ENCODE data around the gene ETV4. TPM values are rescaled to one million over a fixed set of nuclear protein-coding genes. Genes with fewer than 3 reads are reported as not detected.

Gene ETV4
- polyA plus RNA-seq, 1 donor from 2014 or later = not detected

DNA sequence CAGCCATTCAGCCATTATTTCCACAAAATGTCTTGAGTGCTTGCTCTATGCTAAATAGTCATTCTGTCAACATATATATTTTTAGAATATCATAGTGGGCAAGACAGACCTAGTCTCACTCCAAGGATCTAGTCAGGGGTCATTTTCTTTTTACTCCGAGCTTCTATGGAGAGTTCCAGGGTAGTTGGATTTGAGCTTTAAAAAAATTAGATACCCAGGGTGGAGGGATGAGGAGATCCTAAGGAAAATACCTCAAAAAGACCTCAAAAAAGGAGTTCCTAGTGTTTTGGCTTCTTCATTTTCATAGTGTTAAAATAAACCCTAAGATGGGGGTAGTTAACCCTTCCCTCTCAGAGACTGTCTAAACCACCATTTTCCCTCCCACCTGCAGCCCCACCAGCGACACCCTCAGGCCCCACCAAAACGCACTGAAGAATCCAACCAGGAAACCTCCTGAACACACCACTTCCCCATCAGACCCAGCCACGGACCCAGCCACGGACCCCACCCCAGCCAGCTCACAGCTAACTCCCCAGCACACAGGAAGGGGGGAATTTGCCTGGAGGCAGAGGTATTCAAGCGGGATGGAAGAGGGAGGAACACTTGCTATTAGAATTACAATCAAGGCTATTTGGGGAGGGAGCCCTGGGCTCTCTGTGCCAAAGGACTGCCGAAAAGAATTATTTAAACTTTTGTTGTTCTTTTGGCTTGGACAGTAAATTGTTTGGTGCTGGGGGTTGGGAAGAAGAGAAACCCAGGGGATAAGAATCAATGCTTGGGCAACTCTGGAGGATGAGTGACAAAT lies 2.2 kb downstream of the ETV4 start:
- peaks cover 30% of the 10 kb centered on the region for H3K27me3 Mint-ChIP-seq
- no peaks in the 10 kb centered on the region for H3K9me3 Mint-ChIP-seq
- peak overlapping the region; percentile 34 to 86 (median 68) for H3K4me3 Mint-ChIP-seq
- H3K4me1 Mint-ChIP-seq = peaks cover 9 to 16% (median 16%) of the 10 kb centered on the region in 3 donors
- H3K36me3 Mint-ChIP-seq = no peaks in the 10 kb centered on the region
- peak overlapping the region in 1 of 3 donors; percentile 69 for H3K27ac Mint-ChIP-seq

DNA sequence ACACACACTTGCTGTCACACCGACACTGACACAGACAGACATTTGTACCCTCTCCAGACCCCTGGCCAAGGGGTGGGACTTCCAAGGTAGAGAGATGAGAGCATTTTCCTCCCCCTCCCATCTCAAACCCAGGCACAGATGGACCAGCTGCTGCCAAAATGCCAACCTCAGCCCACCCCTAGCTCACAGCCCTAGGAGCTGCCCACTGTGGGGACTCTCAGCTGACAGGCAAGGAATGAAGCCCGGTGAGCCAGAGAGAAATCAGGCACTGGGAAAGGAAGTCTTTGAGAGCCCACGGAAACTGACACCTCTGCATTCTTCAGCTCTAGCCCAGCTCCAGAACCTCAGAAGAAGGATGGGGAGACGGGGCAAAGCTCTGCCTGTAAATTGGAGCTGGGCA lies 2.8 kb downstream of the ETV4 start:
- Mint-ChIP-seq H3K27me3 (peaks cover 30% of the 10 kb centered on the region), H3K4me3 (peak overlapping the region in 1 of 4 donors; percentile 79), H3K9me3 (no peaks in the 10 kb centered on the region), H3K36me3 (no peaks in the 10 kb centered on the region), H3K4me1 (peaks cover 9 to 16% (median 16%) of the 10 kb centered on the region in 3 donors), H3K27ac (peak overlapping the region in 1 of 3 donors; percentile 69)

DNA sequence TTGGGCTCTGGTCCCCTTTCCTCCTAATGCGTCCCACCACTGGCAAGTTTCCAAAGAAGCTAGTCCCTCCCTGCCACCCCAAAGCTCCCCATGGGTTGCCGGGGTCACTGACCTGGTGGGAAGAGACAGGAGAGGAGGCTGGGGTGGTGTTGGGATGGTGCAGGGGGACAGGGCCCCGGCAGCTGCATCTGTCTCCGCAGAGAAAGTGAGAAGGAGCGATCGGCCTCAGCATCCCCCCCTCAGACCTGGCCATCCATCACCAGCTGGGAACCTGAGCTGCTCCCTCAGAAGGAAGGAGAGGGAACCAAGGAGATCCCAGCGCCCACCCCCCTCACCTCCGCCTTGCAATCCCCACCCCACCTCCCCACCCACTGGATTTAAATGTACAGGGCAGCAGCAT lies 3.3 kb downstream of the ETV4 start:
- Mint-ChIP-seq H3K27ac (no peak overlapping the region), H3K4me3 (peak overlapping the region in 1 of 4 donors; percentile 54), H3K4me1 (peaks cover 9 to 16% (median 15%) of the 10 kb centered on the region in 3 donors), H3K9me3 (no peaks in the 10 kb centered on the region), H3K27me3 (peaks cover 28% of the 10 kb centered on the region), H3K36me3 (no peaks in the 10 kb centered on the region)

DNA sequence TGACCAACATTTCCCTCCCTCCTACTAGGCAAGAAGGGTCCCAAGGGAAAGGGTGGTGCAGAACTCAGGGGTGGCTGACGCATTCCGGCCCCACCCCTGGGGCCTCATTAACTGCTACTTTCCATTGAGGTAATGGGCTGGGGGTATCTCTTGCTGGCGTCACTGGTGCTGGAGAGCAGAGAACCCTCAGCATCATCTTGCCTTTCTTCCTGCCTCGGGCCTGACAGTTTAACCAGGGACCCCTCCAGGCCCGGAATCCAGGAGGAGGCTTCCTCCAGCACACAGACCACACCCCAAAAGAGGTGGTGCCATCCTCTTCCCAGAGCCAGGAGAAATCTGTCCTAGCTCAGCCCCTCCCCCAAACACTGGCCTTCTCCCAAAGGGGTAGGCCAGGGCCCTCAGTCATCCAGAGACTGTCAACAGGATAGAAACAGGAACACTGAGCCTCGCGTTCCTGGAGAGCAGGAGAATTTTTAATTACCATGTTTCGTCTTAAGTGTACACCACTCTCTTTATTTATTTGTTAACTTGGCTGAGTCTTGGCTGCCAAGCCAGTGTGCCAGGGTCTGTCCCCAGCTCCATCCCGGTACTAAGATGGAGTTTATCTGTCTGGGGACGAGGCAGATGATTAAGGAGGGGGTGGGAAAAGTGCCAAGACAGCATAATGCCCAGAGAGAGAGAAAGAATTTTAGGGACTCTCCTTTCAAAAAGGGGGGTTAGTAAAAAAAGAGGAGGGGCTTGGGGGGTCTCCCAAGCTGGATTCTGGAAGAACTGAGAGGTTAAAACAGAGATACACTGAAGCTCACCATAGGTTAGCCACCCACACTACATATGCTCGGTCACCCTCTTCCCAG lies 5.1 kb downstream of the ETV4 start:
- Mint-ChIP-seq H3K9me3 (no peaks in the 10 kb centered on the region), H3K27ac (no peak overlapping the region), H3K4me1 (peaks cover 0 to 8% (median 5%) of the 10 kb centered on the region in 3 donors), H3K4me3 (peak overlapping the region in 1 of 4 donors; percentile 39), H3K36me3 (no peaks in the 10 kb centered on the region), H3K27me3 (peaks cover 16% of the 10 kb centered on the region)

DNA sequence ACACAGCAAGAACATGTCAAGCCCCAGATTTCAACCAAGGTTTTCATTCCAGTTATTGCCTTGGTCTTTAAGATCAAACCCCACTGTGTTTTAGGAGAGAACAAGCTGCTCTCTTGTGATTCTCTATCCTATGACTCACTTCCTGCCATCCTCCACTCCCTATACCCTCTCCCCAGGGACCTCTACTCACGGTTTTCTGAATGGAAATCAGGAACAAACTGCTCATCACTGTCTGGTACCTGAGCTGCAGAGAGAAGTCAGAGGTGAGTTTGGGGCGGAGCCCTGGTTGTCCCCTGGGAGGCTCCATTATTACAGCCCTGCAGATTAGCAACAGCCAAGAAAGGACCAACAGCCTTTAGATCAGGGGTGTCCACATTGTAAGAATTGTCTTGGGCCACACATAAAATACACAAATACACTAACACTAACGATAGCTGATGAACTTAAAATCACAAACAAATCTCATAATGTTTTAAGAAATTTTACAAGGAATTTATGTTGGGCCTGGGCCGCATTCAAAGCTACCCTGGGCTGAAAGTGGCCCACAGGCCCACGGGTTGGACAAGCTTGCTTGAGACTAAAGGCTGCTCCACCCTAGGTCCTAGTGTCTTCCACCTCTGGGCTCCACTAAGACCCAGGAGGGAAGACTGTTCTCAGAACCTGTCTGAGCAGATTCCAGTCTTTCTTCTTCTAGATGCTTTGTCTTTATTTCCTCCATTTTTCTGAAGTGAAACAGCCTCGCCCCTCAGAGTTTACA lies 9.7 kb downstream of the ETV4 start:
- Mint-ChIP-seq H3K4me3 (no peak overlapping the region), H3K9me3 (no peaks in the 10 kb centered on the region), H3K27ac (no peak overlapping the region)

DNA sequence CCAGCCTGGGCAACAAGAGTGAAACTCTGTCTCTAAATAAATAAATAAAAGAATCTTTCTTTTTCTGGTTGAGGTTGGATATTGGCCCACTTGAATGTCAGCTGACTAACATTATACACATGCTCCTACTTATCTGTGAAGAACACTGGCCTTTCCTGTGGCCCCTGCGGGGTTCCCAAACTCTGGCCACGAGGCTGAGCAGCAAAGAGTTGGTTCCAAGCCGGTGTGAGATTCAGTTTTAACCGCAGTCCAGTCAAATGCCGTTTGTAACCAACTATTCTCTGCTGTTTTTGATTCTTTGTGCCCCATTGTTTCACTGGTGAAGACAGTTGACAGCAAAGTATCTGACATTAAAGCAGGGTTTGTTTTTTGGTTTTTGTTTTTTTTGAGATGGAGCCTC lies 11.2 kb downstream of the ETV4 start:
- H3K27me3 Mint-ChIP-seq = no peaks in the 10 kb centered on the region
- no peaks in the 10 kb centered on the region for H3K9me3 Mint-ChIP-seq
- H3K4me3 Mint-ChIP-seq = no peak overlapping the region
- no peak overlapping the region for H3K27ac Mint-ChIP-seq
- H3K4me1 Mint-ChIP-seq = peaks cover 0 to 6% (median 5%) of the 10 kb centered on the region in 3 donors
- H3K36me3 Mint-ChIP-seq = peaks cover 2% of the 10 kb centered on the region

More for the DNA sequence above, 9.7 kb downstream of the ETV4 start:
- no peaks in the 10 kb centered on the region for H3K27me3 Mint-ChIP-seq
- H3K4me1 Mint-ChIP-seq = peaks cover 0 to 5% (median 4%) of the 10 kb centered on the region in 3 donors
- no peaks in the 10 kb centered on the region for H3K36me3 Mint-ChIP-seq

DNA sequence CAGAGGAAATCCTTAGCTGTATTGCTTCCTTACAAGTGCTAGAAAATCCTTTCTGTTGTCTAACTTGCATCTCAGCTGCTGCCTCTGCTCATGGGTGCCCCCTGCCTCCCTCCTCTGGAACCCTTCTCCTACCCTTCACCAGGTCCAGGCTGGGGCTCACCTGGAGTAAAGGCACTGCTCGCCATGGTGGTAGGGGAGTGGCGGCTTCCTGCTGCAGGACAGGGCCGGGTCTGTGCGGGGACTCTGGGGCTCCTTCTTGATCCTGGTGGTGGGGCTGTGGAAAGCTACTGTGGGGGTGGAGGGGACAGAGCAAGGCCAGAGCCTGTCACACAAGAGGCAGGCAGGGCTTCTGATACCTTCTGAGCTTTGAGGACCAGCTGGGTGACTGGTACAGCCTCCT lies 12.4 kb downstream of the ETV4 start:
- H3K27me3 Mint-ChIP-seq = no peaks in the 10 kb centered on the region
- no peaks in the 10 kb centered on the region for H3K9me3 Mint-ChIP-seq
- peaks cover 0 to 6% (median 3%) of the 10 kb centered on the region in 3 donors for H3K4me1 Mint-ChIP-seq
- peaks cover 2% of the 10 kb centered on the region for H3K36me3 Mint-ChIP-seq
- H3K4me3 Mint-ChIP-seq = no peak overlapping the region
- no peak overlapping the region for H3K27ac Mint-ChIP-seq

DNA sequence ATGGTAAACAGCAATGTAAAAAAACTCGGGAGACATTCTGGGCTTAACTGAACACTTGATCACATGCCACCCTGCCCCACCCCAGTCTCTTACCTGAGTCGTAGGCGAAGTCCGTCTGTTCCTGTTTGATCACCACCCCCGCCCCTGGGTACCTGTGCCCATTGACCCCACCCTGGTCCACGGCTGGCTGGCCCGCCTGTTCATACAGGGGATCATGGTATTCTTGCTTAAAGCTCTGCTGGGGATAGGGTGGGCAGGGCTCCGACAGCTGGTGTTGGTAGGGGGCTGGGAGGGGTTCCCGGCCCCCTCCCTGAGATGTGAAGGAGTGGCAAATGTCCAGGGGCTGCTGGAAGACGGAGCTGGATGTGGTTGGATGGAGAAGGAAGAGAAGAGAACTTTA lies 13.6 kb downstream of the ETV4 start:
- no peak overlapping the region for H3K4me3 Mint-ChIP-seq
- no peaks in the 10 kb centered on the region for H3K27me3 Mint-ChIP-seq
- no peak overlapping the region for H3K27ac Mint-ChIP-seq
- no peaks in the 10 kb centered on the region for H3K9me3 Mint-ChIP-seq
- peaks cover 0 to 6% (median 3%) of the 10 kb centered on the region in 3 donors for H3K4me1 Mint-ChIP-seq
- peaks cover 2% of the 10 kb centered on the region for H3K36me3 Mint-ChIP-seq

DNA sequence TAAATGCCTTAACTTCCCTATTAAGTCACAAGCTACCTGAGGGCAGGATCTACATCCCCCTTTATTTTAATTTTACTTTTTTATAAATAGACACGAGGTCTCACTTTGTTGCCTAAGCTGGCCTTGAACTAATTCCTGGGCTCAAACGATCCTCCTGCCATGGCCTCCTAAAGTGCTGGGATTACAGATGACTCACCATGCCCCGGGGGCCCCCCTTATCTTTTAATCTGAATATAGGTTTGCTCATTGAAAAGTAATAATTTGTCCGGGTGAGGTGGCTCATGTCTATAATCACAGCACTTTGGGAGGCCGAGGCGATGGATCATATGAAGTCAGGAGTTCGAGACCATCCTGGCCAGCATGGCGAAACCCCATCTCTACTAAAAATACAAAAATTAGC lies 14.2 kb downstream of the ETV4 start:
- Mint-ChIP-seq H3K4me3 (no peak overlapping the region), H3K9me3 (no peaks in the 10 kb centered on the region), H3K4me1 (peaks cover 0 to 6% (median 3%) of the 10 kb centered on the region in 3 donors), H3K27me3 (no peaks in the 10 kb centered on the region), H3K36me3 (peaks cover 3% of the 10 kb centered on the region), H3K27ac (no peak overlapping the region)

DNA sequence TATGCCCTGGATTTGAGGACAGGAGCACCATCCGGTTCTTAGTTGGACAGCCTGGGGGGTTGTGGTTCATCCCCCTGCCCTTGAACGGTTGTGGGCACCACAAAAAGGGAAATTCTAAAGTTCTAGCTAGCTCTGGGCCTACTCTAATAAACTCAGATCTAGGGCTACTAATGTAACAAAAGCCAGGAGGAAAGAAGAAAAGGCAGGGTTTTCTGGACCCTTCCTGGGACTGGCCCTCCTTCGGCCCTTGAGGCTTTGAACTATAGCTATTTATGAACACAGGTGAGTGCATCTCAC lies 15.1 kb downstream of the ETV4 start:
- Mint-ChIP-seq H3K4me3 (no peak overlapping the region), H3K4me1 (peaks cover 0 to 2% (median 0%) of the 10 kb centered on the region in 3 donors), H3K36me3 (peaks cover 4% of the 10 kb centered on the region), H3K27ac (no peak overlapping the region), H3K27me3 (no peaks in the 10 kb centered on the region), H3K9me3 (no peaks in the 10 kb centered on the region)

DNA sequence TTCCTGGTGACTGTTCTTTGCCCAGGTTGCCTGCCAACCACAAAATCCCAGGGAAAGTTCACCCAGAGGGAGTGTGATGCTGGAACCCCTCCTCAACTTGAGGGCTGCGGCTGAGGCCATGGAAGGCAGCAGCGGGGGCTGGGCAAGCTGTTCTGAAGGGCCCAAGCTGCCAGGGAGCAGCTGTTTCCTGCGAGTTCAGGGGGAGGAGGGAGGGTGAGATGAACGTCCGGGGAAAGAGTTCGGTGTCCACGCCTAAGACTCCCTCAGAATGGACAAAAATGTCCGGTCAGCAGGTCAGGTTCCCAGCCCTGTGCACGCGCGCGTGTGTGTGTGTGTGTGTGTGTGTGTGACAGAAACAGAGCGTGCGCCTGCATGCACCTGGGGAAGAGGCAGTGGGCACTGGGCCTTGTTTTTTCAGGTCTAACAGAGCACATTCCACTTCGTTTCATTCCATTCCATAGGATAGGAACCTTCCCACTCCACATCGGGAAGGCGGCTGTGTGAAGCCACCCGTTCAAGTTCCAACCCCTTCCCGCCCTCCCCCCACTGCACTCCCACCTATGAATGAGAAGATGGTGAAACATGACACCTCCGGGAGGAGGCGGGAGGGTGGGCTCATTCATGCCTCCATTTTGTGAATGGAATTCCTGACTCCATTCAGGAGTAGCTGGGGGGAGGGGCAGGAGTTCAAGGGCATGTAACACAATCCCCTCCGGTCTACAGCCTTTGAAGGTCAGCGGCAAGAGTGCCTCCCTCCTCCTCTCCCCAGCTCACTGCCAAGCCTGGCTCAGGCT lies 15.7 kb downstream of the ETV4 start:
- Mint-ChIP-seq H3K4me3 (no peak overlapping the region), H3K27me3 (no peaks in the 10 kb centered on the region), H3K9me3 (no peaks in the 10 kb centered on the region), H3K4me1 (peaks cover 0 to 2% (median 0%) of the 10 kb centered on the region in 3 donors), H3K27ac (no peak overlapping the region), H3K36me3 (peaks cover 4% of the 10 kb centered on the region)

DNA sequence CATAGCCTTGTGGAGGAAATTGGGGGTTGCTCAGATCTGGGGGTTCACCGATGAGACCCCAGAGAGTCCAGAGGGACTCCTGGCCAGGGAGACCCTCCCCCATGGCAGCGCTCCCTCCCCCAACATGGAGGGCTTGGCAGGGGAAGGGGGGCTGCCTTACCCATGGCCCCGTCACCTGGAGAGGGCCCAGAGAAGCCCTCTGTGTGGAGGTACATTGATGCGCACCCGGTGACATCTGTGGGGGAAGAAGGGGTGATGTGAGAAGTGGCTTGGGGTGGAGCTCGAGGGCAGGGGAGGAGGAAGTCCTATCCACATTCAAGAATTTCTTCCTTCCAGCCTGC lies 16.2 kb downstream of the ETV4 start:
- Mint-ChIP-seq H3K36me3 (peaks cover 4% of the 10 kb centered on the region), H3K9me3 (no peaks in the 10 kb centered on the region), H3K4me3 (no peak overlapping the region), H3K27me3 (no peaks in the 10 kb centered on the region), H3K27ac (no peak overlapping the region), H3K4me1 (peaks cover 0 to 2% (median 0%) of the 10 kb centered on the region in 3 donors)

DNA sequence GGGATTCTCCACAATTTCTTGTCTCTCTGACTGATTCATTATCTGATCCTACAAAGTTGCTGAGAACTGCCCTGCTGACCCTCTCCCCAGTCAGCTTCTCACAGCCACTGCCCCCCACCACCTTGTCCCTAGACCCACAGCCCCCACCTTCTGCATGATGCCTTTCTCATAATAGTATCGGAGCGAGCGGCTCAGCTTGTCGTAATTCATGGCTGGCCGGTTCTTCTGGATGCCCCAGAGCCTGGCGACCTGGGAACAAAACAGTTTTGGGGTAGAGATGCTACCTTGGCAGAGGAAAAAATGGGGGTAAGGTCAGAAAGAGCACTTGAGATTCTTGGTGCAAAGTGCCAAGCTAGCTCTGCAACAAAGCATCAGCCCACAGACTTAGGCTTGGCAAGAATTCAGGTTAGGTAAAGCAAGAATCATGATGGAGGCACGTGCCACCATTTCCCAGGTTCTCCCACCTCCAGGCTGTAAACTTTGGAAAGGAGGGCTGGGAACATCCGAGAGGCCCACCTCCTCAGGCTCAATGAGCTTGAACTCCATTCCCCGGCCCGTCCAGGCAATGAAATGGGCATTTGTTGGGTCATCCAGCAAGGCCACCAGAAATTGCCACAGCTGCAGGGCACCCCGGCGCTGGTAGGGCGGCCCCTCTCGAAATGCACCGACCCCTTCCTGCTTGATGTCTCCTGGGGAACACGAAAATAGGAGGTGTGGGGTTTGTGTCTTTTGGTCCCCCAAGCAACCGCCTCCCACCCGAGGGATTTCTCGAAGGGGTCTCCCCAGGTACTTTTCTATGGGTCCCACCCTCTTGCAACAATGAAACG lies 16.9 kb downstream of the ETV4 start:
- no peak overlapping the region for H3K4me3 Mint-ChIP-seq
- no peaks in the 10 kb centered on the region for H3K27me3 Mint-ChIP-seq
- H3K4me1 Mint-ChIP-seq = peaks cover 0 to 2% (median 0%) of the 10 kb centered on the region in 3 donors
- no peak overlapping the region for H3K27ac Mint-ChIP-seq
- peaks cover 4% of the 10 kb centered on the region for H3K36me3 Mint-ChIP-seq
- no peaks in the 10 kb centered on the region for H3K9me3 Mint-ChIP-seq
